SK-N-SH (cell line): Measurements from ENCODE around the gene CNFN. TPM values are rescaled to one million over a fixed set of nuclear protein-coding genes. Genes with fewer than 3 reads are reported as not detected.

Source experiments
- CTCF ChIA-PET: fragments of 300-600, 350-600 bp; formaldehyde crosslinking; extraction: SDS; loops from one replicate; lab custom pipeline; 2021; lab: Yijun Ruan, JAX
- POLR2A ChIA-PET: fragments of 350-600 bp; sonication (Branson Sonifier 250); formaldehyde crosslinking; extraction: SDS; loops from one replicate; lab custom pipeline; 2020; ENCODE audit warnings: antibody characterized with exemption, inconsistent platforms; lab: Yijun Ruan, JAX
- DNase-seq: peaks from one replicate; pipeline ENCODE4 v3.0.0; 2012
- H2AFZ ChIP-seq: fragments of 200-600 bp; sonication (generic); 2 replicates; pipeline ENCODE4 v1.8.1; 2016; ENCODE audit warnings: antibody characterized with exemption, mild to moderate bottlenecking, low read depth
- H3F3A ChIP-seq: fragments of 200-600 bp; sonication (generic); replicated peaks from 2 replicates; pipeline ENCODE3; 2016; ENCODE audit warnings: antibody characterized with exemption, mild to moderate bottlenecking; ENCODE audit not compliant: insufficient read depth
- H3K27ac ChIP-seq, 2 experiments: fragments of 200-500 bp in 1 of 2; fragments of 200-600 bp in 1 of 2; sonication (Bioruptor generic) in 1 of 2; sonication (generic), shearing (Covaris generic) in 1 of 2; 2 replicates each; pipeline versions ENCODE4 v1.5.1 to v1.6.1; 2014 to 2016; ENCODE audit warnings: low read depth in 2 of 2, inconsistent platforms in 1 of 2, low read length in 1 of 2, mild to moderate bottlenecking in 1 of 2, mixed read lengths in 1 of 2
- H3K27me3 ChIP-seq: fragments of 200-600 bp; sonication (generic), shearing (Covaris generic); 2 replicates; pipeline ENCODE4 v1.6.1; 2016; ENCODE audit warnings: mixed run types; ENCODE audit not compliant: insufficient read depth
- H3K36me3 ChIP-seq, 2 experiments: fragments of 200-500 bp in 1 of 2; fragments of 200-600 bp in 1 of 2; sonication (Bioruptor generic) in 1 of 2; sonication (generic) in 1 of 2; replicated peaks in 1 of 2; 2 replicates each; pipeline versions ENCODE3 to v1.5.1; 2014 to 2016; ENCODE audit warnings: low read length in 1 of 2, mild to moderate bottlenecking in 1 of 2; ENCODE audit not compliant: insufficient read depth in 2 of 2, control insufficient read depth in 1 of 2
- H3K4me1 ChIP-seq, 2 experiments: fragments of 200-500 bp in 1 of 2; fragments of 200-600 bp in 1 of 2; sonication (Bioruptor generic) in 1 of 2; sonication (generic), shearing (Covaris generic) in 1 of 2; 2 replicates each; pipeline versions ENCODE4 v1.5.1 to v1.6.1; 2014 to 2016; ENCODE audit warnings: low read depth in 1 of 2, low read length in 1 of 2, mixed run types in 1 of 2; ENCODE audit not compliant: insufficient read depth in 2 of 2, control insufficient read depth in 1 of 2
- H3K4me2 ChIP-seq: fragments of 200-600 bp; sonication (generic), shearing (Covaris generic); 2 replicates; pipeline ENCODE4 v1.6.1; 2017; ENCODE audit warnings: mixed run types
- H3K4me3 ChIP-seq, 2 experiments: fragments of 200-500 bp in 1 of 2; fragments of 200-600 bp in 1 of 2; sonication (Bioruptor generic) in 1 of 2; sonication (generic), shearing (Covaris generic) in 1 of 2; 2 replicates each; pipeline versions ENCODE4 v1.5.1 to v1.8.1; 2014 to 2016; ENCODE audit warnings: low read depth in 2 of 2, inconsistent platforms in 1 of 2, low read length in 1 of 2, mild to moderate bottlenecking in 1 of 2, mixed read lengths in 1 of 2, moderate library complexity in 1 of 2
- H3K79me2 ChIP-seq: fragments of 200-600 bp; sonication (generic); 2 replicates; pipeline ENCODE4 v1.8.1; 2017; ENCODE audit warnings: mild to moderate bottlenecking; ENCODE audit not compliant: insufficient read depth
- H3K9ac ChIP-seq: fragments of 200-600 bp; sonication (generic); 2 replicates; pipeline ENCODE4 v1.6.1; 2017; ENCODE audit warnings: mixed run types
- H3K9me2 ChIP-seq: fragments of 200-600 bp; sonication (generic); 2 replicates; pipeline ENCODE4 v1.6.1; 2017; ENCODE audit warnings: mixed run types
- H3K9me3 ChIP-seq: fragments of 200-600 bp; sonication (generic); 2 replicates; pipeline ENCODE4 v1.6.1; 2017; ENCODE audit warnings: mixed run types, mild to moderate bottlenecking, moderate library complexity
- H4K20me1 ChIP-seq: fragments of 200-600 bp; sonication (generic); 2 replicates; pipeline ENCODE4 v1.6.1; 2017; ENCODE audit warnings: mild to moderate bottlenecking, mixed run types; ENCODE audit not compliant: insufficient read depth
- CTCF ChIP-seq: fragments of 200-600 bp; sonication (generic); IDR thresholded peaks from 2 replicates; pipeline ENCODE4 v1.6.1; 2017; ENCODE audit warnings: antibody characterized with exemption, mild to moderate bottlenecking, moderate library complexity
- EZH2phosphoT487 ChIP-seq: fragments of 200-600 bp; sonication (generic); IDR thresholded peaks from 2 replicates; pipeline ENCODE4 v1.6.1; 2017; ENCODE audit warnings: low read depth, mixed run types, mild to moderate bottlenecking, antibody characterized with exemption, moderate library complexity, borderline replicate concordance
- FOSL2 ChIP-seq: IDR thresholded peaks from 2 replicates; pipeline ENCODE4 v1.4.0; 2012; ENCODE audit warnings: low read depth, mild to moderate bottlenecking, moderate library complexity, borderline replicate concordance
- GABPA ChIP-seq: IDR thresholded peaks from 2 replicates; pipeline ENCODE4 v1.4.0; 2012; ENCODE audit warnings: low read depth, mild to moderate bottlenecking
- IRF3 ChIP-seq: fragments of 150-350 bp; IDR thresholded peaks from 2 replicates; pipeline ENCODE4 v1.6.1; 2016; ENCODE audit warnings: mild to moderate bottlenecking, low read depth, low read length
- NFIC ChIP-seq: IDR thresholded peaks from 2 replicates; pipeline ENCODE4 v1.4.0; 2012; ENCODE audit warnings: borderline replicate concordance
- PBX3 ChIP-seq: IDR thresholded peaks from 2 replicates; pipeline ENCODE4; 2012
- RAD21 ChIP-seq: IDR thresholded peaks from 2 replicates; pipeline ENCODE4 v1.6.1; 2012; ENCODE audit warnings: mild to moderate bottlenecking, low read length
- TAF1 ChIP-seq: IDR thresholded peaks from 2 replicates; pipeline ENCODE4 v1.6.1; 2012; ENCODE audit warnings: low read depth, mild to moderate bottlenecking, low read length, moderate library complexity, borderline replicate concordance
- TEAD4 ChIP-seq: IDR thresholded peaks from 2 replicates; pipeline ENCODE4 v1.4.0; 2012; ENCODE audit warnings: mild to moderate bottlenecking, borderline replicate concordance; ENCODE audit not compliant: insufficient read depth
- YY1 ChIP-seq: IDR thresholded peaks from 2 replicates; pipeline ENCODE4 v1.4.0; 2012; ENCODE audit warnings: low read depth, mild to moderate bottlenecking
- WGBS: methylation state at CpG from one replicate; pipeline ENCODE4 v1.1.6; 2017; ENCODE audit warnings: low lambda C conversion rate; 5-methylcytosine and 5-hydroxymethylcytosine counted together
- polyA plus RNA-seq, 3 experiments: library from polyadenylated mRNA; depleted of rRNA; stranded (reverse); fragments of >200 nt; gene quantifications; 2 replicates each; pipeline ENCODE4 v1.2.3, GENCODE V29; 2012
- TF ChIP-seq, protein P1 (sequence below): IDR thresholded peaks from 2 replicates; pipeline ENCODE4 v1.4.0; 2012; ENCODE audit warnings: low read depth, borderline replicate concordance
- TF ChIP-seq, protein P2 (sequence below): IDR thresholded peaks from 2 replicates; pipeline ENCODE4 v1.6.1; 2012; ENCODE audit warnings: mild to moderate bottlenecking, low read depth, low read length, moderate library complexity
- TF ChIP-seq, protein P3 (sequence below): fragments of 150-350 bp; IDR thresholded peaks from 2 replicates; pipeline ENCODE4 v1.6.1; 2017; ENCODE audit warnings: antibody characterized with exemption, low read length, low read depth, borderline replicate concordance

CNFN gene
- polyA plus RNA-seq, 1 of the 3 experiments (the other 2 are of a cell fraction) = 4.5 TPM

DNA sequence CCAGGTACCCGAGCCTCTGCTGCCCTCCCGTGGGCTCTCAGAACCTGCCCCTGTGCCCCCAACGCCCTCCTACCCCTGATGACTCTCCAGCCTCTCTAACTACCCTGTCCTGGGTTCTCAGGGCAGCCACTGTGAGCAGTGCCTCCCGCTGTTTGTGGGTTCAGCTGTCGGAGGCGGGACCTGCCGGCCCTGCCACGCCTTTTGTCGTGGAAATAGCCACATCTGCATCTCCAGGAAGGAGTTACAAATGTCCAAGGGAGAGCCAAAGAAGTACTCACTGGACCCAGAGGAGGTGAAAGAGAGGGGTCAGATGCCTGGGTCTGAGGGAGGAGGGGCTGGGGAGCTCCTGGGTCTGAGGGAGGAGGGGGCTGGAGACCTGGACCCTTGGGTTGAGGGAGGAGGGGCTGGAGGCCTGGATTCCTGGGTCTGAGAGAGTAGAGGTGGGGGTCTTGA, 20.0 kb downstream of the CNFN start:
- Histone ChIP-seq H3K4me2 (no peak overlapping the region), H4K20me1 (no peaks in the 10 kb centered on the region), H3K4me1 (no peaks in the 10 kb centered on the region; a peak in 1 of 4 replicates), H3K27me3 (no peaks in the 10 kb centered on the region), H3K9me3 (no peaks in the 10 kb centered on the region), H2AFZ (no peak overlapping the region), H3K4me3 (no peak overlapping the region), H3K27ac (no peak overlapping the region), H3K36me3 (no peaks in the 10 kb centered on the region), H3K79me2 (no peaks in the 10 kb centered on the region), H3K9ac (no peak overlapping the region), H3F3A (no peaks in the 10 kb centered on the region), H3K9me2 (no peaks in the 10 kb centered on the region)
- CTCF ChIA-PET = interaction anchor here (1.1 kb wide), 1 partner anchor 17 kb away, joined by 4 read pairs; no protein-coding TSS in a partner anchor
- POLR2A ChIA-PET = interaction anchor here (1.0 kb wide), 1 partner anchor 9 kb away, joined by 3 read pairs; no protein-coding TSS in a partner anchor
- TF ChIP-seq, protein P1, sequence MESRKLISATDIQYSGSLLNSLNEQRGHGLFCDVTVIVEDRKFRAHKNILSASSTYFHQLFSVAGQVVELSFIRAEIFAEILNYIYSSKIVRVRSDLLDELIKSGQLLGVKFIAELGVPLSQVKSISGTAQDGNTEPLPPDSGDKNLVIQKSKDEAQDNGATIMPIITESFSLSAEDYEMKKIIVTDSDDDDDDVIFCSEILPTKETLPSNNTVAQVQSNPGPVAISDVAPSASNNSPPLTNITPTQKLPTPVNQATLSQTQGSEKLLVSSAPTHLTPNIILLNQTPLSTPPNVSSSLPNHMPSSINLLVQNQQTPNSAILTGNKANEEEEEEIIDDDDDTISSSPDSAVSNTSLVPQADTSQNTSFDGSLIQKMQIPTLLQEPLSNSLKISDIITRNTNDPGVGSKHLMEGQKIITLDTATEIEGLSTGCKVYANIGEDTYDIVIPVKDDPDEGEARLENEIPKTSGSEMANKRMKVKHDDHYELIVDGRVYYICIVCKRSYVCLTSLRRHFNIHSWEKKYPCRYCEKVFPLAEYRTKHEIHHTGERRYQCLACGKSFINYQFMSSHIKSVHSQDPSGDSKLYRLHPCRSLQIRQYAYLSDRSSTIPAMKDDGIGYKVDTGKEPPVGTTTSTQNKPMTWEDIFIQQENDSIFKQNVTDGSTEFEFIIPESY = no peak
- no peak for TF ChIP-seq GABPA
- no peak for TF ChIP-seq TAF1
- TF ChIP-seq IRF3 = no peak
- DNase-seq = no peak
- 96% methylated on average over 9 of the region's 9 CpGs for WGBS

DNA sequence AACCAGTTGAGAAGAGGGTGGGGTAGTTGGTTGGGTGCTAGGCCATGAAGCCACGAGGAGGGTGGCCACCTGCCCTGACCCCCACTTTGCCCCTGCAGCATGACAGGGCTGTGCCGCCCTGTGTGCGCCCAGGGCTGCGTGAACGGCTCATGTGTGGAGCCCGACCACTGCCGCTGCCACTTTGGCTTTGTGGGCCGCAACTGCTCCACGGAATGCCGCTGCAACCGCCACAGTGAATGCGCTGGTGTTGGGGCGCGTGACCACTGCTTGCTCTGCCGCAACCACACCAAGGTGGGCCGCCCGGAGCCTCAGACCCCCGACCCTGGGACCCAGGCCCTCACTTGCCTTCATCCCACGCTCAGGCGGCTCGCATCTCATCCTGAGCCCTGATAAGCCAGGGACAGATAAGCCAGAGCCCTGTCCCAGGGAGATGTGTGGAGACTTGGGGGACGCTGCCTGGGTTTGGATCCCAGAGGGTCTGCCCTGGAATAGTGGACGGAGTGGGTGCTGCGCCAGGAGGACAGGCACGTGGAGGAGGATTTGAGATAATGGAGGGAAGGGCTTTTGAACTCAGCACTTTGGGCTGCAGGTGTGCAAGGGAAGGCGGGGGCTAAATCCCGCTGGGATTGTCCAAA, 20.5 kb downstream of the CNFN start:
- Histone ChIP-seq H3K9ac (no peak overlapping the region), H4K20me1 (no peaks in the 10 kb centered on the region), H3K27ac (no peak overlapping the region), H3K9me2 (no peaks in the 10 kb centered on the region), H3K4me2 (no peak overlapping the region), H3K79me2 (no peaks in the 10 kb centered on the region), H3F3A (no peaks in the 10 kb centered on the region), H3K4me3 (no peak overlapping the region), H2AFZ (no peak overlapping the region), H3K36me3 (no peaks in the 10 kb centered on the region), H3K4me1 (no peaks in the 10 kb centered on the region; a peak in 1 of 4 replicates), H3K27me3 (no peaks in the 10 kb centered on the region), H3K9me3 (no peaks in the 10 kb centered on the region)
- POLR2A ChIA-PET = no interaction called here
- CTCF ChIA-PET = no interaction called here
- 96% methylated on average over 14 of the region's 27 CpGs for WGBS
- DNase-seq = no peak
- TF ChIP-seq TEAD4 (no peak), EZH2phosphoT487 (no peak), RAD21 (no peak), NFIC (no peak), GABPA (no peak), PBX3 (no peak), TAF1 (no peak), FOSL2 (no peak), YY1 (no peak), CTCF (no peak)
- TF ChIP-seq, protein P2, sequence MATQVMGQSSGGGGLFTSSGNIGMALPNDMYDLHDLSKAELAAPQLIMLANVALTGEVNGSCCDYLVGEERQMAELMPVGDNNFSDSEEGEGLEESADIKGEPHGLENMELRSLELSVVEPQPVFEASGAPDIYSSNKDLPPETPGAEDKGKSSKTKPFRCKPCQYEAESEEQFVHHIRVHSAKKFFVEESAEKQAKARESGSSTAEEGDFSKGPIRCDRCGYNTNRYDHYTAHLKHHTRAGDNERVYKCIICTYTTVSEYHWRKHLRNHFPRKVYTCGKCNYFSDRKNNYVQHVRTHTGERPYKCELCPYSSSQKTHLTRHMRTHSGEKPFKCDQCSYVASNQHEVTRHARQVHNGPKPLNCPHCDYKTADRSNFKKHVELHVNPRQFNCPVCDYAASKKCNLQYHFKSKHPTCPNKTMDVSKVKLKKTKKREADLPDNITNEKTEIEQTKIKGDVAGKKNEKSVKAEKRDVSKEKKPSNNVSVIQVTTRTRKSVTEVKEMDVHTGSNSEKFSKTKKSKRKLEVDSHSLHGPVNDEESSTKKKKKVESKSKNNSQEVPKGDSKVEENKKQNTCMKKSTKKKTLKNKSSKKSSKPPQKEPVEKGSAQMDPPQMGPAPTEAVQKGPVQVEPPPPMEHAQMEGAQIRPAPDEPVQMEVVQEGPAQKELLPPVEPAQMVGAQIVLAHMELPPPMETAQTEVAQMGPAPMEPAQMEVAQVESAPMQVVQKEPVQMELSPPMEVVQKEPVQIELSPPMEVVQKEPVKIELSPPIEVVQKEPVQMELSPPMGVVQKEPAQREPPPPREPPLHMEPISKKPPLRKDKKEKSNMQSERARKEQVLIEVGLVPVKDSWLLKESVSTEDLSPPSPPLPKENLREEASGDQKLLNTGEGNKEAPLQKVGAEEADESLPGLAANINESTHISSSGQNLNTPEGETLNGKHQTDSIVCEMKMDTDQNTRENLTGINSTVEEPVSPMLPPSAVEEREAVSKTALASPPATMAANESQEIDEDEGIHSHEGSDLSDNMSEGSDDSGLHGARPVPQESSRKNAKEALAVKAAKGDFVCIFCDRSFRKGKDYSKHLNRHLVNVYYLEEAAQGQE = no peak
- TF ChIP-seq, protein P3, sequence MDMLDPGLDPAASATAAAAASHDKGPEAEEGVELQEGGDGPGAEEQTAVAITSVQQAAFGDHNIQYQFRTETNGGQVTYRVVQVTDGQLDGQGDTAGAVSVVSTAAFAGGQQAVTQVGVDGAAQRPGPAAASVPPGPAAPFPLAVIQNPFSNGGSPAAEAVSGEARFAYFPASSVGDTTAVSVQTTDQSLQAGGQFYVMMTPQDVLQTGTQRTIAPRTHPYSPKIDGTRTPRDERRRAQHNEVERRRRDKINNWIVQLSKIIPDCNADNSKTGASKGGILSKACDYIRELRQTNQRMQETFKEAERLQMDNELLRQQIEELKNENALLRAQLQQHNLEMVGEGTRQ = no peak
